Stimulated activated CD8-positive, alpha-beta memory T cell treated with anti-CD3 and anti-CD28 coated beads, Interleukin-15, amount 100 ng/mL, for 24 hours (primary cell): ENCODE data around the gene DRAXIN.

ENCODE experiments used
- DNase-seq: peaks from one replicate; pipeline ENCODE4 v3.0.0-alpha.2; 2020; ENCODE audit warnings: low read depth

DRAXIN gene

DNA sequence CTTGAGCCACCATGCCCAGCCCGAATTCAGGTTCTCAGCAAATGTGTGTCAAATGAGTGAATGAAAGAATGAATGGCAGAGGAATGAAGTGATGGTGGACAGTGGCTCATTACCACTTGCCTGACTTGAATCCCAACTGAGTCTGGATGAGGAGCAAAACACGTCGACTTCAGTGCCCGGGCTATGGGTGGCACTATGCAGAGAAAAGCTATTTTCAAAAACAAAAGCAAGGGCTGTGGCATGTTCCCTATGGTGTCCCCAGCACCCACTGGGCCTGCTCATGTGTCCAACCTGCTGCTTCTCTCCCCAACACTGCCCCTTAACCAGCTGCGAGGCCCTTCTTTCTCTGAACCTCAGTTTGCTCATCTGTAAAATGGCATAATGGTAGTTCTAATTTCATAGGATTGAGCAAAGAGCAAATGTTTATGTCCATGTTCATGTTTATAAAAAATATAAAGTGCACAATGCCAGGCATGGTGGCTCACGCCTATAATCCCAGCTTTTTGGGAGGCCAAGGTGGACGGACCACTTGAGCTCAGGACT lies 6.2 kb upstream of the DRAXIN start:
- DNase-seq = no peak

DNA sequence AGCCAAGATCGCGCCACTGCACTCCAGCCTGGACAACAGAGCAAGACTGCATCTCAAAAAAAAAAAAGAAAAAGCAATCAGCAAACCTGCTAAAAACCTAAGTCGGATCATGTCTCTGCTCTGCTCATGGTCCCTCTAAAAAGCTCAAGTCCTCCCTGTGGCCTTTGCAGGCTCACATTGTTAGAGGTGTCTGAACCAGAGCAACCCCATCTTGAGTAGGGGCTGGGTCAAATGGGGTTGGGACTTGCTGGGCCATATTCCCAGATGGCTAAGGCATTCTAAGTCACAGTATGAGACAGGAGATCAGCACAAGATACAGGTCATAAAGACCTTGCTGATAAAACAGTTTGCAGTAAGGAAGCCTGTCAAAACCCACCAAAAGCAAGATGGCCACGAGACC lies 3.0 kb upstream of the DRAXIN start:
- DNase-seq = no peak

DNA sequence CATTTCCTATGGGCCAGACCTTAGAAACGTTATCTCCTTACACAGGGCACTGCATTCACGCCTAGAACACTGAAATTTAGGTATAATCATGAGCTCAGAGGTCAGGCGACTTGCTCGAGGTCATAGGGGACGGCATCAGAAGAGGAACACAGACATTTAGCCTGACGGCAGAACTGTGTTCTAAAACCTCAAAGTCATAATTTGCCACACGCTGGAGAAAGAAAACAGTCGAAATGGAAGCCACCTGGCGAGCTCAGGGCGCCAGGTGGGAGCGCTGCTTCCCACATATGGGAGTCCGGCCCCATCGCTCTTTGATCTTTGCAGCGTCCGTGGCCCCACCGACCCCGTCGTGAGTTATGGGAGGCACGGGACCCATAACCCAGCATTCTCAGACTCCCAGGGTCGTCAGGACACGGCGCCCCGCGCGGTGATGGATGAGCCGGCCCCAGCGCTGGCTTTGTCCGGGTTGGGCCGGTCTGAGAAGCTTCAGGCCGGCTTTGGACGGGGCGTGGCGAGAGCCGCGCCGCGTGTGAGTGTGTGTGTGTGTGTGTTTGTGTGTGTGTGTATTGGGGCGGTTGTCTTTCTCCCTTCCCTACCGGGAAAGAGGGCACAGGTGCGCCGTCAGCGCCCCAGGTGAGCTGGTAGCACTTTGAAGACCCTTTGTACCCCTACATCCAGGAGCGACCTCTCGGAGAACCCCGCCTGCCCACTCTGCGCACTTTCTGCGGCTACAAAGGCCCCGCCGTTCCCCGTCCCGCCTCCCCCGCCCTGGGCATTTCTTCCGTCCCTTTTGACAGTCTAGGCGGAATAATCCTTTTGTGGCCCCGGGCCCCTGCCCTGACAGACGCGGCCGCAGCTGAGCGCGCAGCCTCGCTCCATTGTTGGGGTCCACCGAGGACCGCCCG lies 861 bp upstream of the DRAXIN start:
- DNase-seq = no peak

DNA sequence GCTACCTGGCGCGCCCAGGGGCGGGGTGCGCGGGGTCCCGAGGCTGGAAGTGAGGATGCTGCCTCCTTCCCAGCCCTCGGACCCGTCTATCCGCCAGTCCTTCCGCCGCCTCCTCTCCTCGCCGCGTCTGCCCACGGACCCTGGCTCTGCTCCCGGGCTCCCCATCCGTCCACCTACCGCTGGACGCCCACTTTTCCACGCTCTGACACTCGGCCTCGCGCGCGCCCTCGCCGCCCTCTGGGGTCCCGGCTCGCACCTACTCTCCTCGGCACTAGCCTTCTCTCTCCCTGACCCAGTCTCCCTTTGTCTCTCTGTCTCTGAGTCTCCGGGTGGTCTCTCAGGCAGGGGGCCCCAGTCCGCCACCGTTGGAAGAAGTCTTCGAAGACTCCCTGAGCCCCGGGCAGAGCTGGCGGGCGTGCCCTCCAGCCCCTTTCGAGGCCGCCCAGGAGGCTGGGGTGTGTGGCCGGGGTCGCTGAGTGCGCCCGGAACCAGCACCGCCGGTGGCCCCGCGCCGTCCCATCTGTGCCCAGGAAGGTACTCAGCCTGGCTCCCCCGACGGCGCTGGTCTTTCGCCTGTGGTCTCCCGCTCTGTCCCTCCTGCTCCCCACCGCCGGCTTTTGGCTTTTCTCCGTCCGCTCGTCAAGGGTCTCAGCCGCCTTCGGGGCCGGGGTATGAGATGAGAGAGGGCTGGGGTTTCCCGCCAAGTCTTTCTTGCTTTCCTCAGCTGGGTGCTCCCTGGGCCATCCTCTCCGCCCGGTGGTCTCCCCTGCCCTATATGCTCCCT lies 610 bp downstream of the DRAXIN start:
- no peak for DNase-seq

DNA sequence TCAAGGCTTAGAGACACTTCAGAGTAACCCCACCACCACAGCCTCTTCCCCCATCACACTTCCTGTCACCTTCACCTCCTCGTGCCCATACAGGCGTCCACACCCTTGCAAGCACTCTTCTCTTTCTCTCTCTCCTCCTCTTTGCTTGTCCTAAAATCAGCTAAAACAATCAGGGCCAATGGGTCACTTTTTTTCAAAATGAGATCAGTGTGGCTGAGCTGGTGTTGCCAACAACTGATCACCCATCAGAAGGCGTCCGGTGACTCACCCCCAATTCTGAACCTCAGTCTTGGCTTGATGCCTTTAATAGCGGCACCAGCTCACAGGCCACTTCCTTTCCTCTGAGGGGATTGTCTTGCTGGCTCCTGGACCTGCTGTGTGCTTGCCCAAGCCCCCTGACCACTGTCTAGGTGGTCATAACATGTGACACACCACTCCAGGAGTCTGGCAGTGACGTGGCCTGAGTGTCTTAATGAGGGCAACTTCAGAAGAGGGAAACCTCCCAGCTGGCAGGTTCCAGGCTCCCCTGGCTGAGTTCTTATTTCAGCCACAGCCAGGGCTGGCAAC lies 1.6 kb downstream of the DRAXIN start:
- DNase-seq = no peak

DNA sequence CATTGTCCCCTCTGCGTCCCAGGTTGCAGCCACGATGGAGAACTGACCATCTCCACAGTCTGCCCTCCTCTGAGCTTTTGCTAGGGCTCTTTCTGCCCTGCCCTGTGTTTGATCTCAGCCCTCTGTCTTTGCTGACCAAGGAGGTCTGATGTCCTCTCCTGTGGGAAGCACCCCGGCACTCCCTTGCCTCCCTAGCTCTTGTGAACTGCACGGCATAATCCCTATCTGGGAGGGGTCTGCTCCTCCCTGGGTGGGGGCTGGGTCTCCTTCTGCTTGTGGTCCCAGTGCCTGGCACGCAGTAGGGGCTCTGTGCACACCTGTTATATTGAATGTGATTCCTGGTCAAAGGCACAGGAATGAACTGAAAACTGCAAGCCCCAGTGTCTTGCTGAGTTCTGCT lies 2.4 kb downstream of the DRAXIN start:
- no peak for DNase-seq

DNA sequence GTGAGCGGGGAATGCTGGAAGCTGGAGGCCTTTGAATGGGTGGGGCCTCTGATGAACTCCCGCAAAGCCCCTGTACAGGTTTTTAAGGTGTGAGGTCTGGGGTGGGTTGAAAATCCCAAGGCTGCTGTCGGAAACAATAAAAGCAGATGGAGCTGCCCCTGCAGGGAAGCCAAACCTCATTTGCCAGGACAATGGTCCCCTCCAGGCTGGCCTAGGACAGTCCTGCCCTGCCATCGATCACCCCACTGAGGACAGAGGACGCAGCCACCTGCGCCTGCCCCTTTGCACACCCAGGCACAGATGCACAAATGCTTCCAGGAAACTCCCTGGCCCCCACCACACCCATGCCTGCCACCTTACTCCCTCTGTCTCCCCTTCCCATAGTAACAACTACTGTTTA lies 4.4 kb downstream of the DRAXIN start:
- DNase-seq = no peak

DNA sequence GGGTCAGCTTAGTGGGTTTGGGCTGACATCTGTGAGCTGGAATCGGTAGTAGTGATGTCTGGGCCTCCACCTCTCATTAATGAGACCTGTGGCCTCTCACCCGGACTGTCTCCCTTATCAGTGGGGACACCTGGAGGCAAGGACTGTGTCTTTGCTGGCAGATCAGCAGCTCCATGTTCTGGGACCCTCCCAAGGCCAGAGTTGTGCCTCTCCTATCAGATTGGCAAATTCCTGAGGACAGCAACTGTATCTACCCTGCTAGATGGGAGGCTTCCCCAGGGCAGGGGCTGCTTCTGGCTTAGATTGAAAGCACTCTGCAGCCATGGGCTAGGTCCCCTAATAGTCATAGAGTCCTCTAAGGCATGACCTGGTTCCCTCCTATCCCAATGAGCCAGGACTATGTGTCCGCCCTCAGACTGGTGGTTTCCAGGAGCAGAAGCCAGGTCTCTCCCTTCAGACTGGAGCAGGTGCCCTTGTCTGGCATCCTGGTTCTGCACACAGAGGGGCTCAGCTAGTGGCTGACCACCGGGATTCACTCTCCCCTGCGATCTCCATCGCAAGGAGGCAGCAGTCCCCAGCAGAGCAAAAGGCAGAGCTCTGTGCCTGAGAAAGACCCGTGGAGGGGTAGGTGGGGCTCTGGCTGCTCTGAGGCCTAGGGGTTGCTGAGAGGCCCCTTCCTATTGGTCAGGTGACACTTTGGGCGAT lies 5.8 kb downstream of the DRAXIN start:
- no peak for DNase-seq

DNA sequence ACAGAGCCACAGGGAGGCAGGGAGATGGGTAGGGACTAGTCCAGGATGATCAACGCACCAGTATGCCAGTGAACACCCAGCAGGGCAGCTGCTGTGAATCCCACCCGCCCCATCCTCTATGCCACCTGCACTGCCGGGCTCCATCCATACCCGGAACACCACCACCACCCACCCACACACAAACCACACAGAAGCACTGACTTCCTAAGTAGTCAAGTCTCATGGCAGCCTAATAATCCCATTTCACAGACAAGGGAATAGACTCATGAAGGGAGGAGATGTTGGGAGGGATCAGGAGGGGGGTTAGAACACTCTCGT lies 6.3 kb downstream of the DRAXIN start:
- no peak for DNase-seq

DNA sequence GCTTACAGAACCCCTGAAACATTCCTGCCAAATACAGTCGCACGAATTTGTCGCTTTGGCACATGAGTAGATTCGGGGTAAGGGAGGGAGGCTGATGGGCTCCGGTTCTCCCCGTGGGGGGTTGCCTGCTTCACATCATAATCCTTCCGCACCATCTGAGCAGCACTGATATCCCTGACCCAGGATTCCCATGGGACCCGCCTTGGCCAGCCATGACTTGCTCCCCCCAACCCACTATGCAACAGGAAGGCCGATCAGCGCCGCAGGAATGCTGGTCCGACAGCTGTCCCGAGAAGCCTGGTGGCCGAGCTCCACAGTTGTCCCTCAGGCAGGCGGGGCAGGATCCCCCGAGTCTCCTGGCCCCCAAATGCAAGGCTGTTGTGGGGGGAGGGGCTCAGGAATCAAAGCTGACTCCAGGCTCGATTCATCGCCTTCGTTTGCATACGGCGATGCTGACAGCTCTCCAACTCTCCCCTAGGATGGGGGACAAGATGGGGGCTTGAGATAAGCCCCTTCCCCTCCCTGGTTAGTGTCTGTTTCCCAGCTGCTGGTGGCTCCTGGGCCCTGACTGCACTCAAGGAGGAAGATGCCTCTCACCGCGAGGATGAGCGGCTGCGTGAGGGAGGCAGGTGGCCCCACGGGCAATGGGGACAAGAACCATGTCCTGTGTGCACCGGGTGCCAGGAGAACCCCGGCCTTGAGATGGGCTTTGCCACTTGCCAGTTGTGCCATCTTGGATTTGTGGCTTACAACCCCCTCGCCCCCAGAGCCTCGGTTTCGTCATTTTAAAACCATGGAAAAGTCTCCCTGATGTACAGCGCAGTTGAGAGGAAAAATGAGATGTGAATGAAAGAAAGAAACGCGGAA lies 9.3 kb downstream of the DRAXIN start:
- DNase-seq = no peak

DNA sequence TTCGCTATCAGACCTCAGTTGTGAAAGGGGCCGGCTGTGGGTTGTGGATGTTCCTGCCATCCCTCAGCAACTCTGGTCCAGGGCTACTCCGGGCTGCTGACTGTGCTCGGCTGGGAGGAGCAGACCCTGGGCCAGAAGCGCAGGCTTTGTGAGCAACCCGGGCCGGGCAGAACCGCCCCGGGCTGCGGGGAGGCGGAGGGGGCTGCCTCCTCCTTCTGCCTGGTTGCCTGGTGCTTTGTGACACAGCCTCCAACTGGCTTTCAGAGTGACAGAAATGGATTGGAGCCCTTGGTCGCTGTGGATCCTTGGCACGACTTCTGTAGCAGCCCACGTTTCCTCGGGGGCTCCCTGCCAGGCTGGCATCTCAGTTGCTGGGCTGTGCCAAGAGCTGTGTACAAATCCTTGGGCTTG lies 10.0 kb downstream of the DRAXIN start:
- DNase-seq = no peak

DNA sequence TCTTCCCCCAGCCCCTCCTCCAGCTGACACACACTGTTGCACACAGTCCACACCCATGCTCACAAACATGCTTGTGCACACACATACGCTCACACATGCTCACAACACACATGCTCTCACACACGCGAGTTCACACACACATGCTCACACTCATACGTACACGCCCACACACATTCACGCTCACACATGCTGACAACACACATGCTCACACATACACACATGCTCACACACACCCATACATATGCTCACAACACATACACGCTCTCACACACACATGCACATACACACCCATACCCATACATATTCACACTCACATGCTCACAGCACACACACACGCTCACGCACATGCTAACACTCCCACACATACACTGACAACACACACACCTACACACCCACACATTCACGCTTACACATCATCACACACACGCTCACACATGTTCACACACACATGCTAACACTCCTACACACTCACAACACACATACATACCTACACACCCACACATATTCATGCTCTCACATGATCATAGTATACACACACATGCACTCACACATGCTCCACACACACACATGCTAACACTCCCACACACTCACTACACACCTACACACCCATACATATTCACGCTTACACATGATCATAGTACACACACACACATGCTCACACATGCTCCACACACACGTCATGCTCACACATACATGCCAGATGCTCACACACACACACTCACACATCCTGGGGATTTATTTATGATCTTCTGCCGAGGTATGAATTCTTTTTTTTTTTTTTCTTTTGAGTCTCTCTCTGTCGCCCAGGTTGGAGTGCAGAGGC lies 10.7 kb downstream of the DRAXIN start:
- DNase-seq = no peak

DNA sequence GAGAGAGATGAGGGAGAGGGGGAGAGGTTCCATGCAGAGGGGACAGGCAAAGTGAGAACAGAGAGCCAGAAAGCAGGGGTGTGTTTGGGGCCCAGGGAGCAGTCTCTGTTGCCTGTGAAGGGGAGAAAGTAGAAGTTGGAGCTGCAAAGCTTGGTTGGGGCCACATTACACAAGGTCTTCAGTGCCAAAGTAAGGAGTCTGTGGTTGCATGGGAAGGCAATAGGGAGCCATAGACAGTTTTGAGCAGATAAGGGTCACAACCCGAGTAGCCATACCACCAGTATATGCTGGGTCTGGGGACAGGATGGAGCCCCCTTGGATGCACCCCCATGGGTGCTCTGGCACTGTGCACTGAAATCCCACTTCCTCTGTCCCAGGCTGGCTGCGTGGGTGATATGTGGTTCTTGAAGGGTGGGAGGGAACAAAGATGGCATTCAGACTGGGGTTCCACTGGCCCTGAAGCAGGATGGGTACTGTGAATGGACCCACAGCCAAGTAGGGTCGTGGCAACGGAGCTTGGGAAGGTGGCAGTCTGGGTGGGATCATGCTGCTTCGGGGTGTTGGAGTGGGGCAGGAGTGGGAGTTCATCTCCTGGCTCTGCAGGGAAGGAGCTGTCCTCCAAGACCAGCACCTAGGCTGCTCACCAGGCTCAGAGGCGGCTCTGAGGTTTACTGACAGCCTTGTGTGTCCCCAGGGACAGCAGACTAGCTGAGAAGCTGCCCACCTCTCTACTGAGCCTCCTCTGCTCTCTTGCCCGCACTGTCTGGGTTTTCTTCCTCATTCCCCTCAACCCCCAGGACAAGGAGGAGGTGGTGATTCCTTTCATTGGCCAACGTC lies 12.1 kb downstream of the DRAXIN start:
- no peak for DNase-seq

DNA sequence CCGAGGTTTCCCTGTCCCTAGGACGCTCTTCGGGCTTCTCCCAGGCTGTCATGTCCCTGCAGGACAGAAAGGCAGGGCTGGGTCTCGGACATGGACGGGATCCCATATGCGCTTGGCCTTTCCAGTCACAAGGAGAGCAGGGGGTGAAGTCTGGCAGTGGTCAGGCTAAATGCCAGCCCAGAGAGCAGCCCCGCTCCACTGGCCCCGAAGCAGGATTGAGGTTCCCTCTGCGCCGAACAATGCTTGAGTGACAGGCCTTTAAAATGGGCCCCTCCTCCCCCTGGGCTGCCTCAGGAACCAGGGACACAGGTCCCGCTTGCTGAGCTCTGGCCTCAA lies 12.7 kb downstream of the DRAXIN start:
- no peak for DNase-seq

DNA sequence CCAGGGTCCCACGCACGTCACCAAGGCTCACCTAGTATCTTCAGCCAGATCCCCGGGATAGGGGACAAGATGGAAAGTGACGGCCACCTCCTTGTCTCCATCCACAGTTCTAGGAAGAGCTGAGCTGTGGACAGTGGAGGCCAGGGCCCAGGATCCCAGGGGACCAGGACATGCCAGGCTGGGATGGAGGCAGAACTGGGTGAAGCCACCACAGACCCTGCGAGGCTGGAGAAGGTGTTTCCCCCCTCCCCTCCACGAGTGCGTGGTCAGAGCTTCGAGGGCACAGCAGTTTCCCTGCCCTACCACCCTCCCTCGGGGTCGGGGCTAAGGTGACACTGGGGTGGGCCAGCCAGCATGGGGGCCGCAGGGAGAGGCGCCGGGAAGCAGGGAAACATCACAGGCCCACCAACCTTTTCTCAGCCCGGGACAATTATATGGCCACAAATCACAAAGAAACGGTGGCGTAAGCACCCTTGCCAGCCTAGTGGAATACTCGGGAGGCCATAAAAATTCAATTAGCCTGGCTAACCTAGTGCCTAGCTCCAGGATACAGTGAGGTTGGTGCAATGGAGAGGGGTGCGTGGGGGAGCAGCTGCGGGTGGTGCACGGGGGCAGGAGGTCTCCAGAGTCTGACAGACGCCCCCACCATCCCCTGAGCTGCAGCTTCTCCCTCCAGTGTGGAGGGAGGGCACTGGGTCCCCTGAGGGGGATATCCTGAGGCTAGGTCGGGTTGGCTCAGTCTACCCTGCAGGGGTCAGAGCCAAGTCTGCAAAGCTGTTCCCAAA lies 13.4 kb downstream of the DRAXIN start:
- DNase-seq = no peak

DNA sequence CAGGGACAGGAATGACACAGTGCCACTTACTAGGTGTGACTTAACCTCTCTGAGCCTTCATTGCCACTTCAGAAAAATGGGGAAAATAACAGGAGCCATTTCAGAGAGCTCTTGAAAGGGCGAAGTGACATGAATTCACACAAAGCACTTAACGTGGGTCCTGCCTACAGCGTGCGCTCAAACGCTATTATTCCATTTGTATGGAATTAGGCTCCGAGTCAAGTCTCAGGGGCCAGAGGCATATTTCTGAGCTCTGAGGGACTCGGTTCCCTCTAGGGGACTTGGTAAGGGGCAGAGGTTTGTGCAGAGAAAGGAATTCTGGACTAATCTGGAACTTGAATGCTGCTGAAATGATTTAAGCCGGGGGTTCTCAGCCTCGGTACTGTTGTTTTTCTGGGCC lies 14.1 kb downstream of the DRAXIN start:
- no peak for DNase-seq

DNA sequence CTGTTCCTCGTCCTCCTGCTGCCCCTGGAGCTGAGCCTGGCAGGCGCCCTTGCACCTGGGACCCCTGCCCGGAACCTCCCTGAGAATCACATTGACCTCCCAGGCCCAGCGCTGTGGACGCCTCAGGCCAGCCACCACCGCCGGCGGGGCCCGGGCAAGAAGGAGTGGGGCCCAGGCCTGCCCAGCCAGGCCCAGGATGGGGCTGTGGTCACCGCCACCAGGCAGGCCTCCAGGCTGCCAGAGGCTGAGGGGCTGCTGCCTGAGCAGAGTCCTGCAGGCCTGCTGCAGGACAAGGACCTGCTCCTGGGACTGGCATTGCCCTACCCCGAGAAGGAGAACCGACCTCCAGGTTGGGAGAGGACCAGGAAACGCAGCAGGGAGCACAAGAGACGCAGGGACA lies 14.8 kb downstream of the DRAXIN start:
- DNase-seq = no peak

DNA sequence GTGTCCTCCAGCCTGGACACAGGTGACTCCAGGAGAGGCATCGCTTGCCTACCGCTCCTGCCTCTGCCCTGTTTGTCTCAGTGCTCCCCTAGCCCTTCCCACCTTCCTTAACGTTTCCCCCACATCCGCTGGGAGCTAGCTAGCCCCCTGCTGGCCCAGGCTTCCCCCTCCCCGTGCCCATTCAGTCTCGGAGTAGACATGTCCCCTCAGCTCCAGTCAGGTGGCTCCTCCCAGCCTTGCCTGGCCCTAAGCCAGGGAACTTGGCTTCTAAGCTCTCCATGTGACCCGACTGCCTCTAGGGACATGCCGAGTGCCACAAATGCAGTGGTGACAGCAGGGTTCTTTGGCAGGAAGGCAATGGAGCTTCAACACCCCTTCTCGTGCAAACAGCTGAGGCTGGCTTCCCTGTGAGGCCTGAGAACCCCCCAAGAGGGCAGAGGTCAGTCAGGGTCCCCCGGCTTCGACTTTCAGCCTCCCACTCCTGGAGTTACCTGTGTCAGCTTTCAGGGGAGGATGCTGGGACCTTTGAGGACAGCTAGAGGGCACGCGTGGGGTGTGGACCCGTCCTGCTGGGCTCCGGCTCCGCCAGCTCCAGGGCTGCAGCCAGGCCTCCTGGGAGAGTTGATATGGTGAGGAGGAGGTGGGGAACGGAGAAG lies 16.2 kb downstream of the DRAXIN start:
- DNase-seq = no peak
